Ovary (tissue), 9 donors: Measurements from ENCODE around the gene KIZ. TPM values are rescaled to one million over a fixed set of nuclear protein-coding genes. Genes with fewer than 3 reads are reported as not detected.

Experiments
- DNase-seq, 5 donors: peaks; one replicate each; pipeline ENCODE4 v3.0.0-alpha.2; 2019 to 2020
- H3K27ac ChIP-seq, 2 donors: fragments of 200-600 bp; one replicate each; pipeline versions ENCODE4 v1.5.1 to v1.8.0; 2019 to 2022
- H3K27me3 ChIP-seq: fragments of 200-600 bp; one replicate; pipeline ENCODE4 v1.8.0; 2022
- H3K36me3 ChIP-seq: fragments of 200-600 bp; sonication (generic); one replicate; pipeline ENCODE4 v1.5.1; 2019
- H3K4me1 ChIP-seq: one replicate; pipeline ENCODE4 v1.8.1; 2013; ENCODE audit warnings: mild to moderate bottlenecking, moderate library complexity; ENCODE audit not compliant: insufficient read depth
- H3K4me3 ChIP-seq: fragments of 200-600 bp; sonication (generic); one replicate; pipeline ENCODE4 v1.5.1; 2017
- H3K9me3 ChIP-seq, 2 donors: fragments of 200-600 bp in 1 of 2; sonication (generic) in 1 of 2; one replicate each; pipeline versions ENCODE4 v1.5.1 to v1.8.1; 2013 to 2019; ENCODE audit warnings: mild to moderate bottlenecking in 1 of 2, moderate library complexity in 1 of 2
- EP300 ChIP-seq: sonication (generic); formaldehyde crosslinking; IDR thresholded peaks from one replicate; pipeline ENCODE4 v1.6.1; 2017; ENCODE audit warnings: antibody characterized with exemption
- POLR2A ChIP-seq: fragments of 450-650 bp; IDR thresholded peaks from one replicate; pipeline ENCODE4 v1.6.1; 2017; ENCODE audit warnings: antibody characterized with exemption, mild to moderate bottlenecking, moderate library complexity
- WGBS, 3 donors: extraction: QIAGEN DNeasy Blood & Tissue Kit in 1 of 3; methylation state at CpG; one replicate each; pipeline versions ENCODE4 v1.1.5 to v1.1.7; 2013 to 2017; 5-methylcytosine and 5-hydroxymethylcytosine counted together
- intact Hi-C, 4 donors: fragments of 100-400 bp; cut with DNase I; formaldehyde crosslinking; loops; one replicate each; pipeline versions ENCODE4 v1.11.0 to v1.15.1; 2022 to 2023
- polyA plus RNA-seq, 2 donors: library from polyadenylated mRNA; stranded (reverse); fragments of 200-250 nt in 1 of 2; fragments of 350-450 nt in 1 of 2; fragmentation: Illumina TruSeq in 1 of 2; extraction: RNeasy Lipid Tissue Mini Kit (QIAGEN cat#74804) in 1 of 2; gene quantifications; one replicate each; pipeline ENCODE4 v1.2.3, GENCODE V29; 2013 to 2014
- total RNA-seq, 7 donors: library from RNA; depleted of rRNA in 2 of 7; stranded (reverse); fragments of >200 nt in 2 of 7; fragmentation: NEBNext Ultra II Directional in 3 of 7; extraction: Animal tissue kit (Norgen Biotek cat#: 25700) in 3 of 7; gene quantifications; one replicate each; pipeline versions ENCODE4 v1.1.0 to v1.2.4, GENCODE V29; 2016 to 2023
- TF ChIP-seq, protein P1 (sequence below), 3 donors: fragments of 450-650 bp in 2 of 3; fragments of 200-600 bp in 1 of 3; IDR thresholded peaks; one replicate each; pipeline versions ENCODE4 v1.5.1 to v1.8.0; 2016 to 2022; ENCODE audit warnings: antibody characterized with exemption in 3 of 3, mild to moderate bottlenecking in 1 of 3
- donor health status: DM: no; HTN: no; CAD: no; lungs with moderate emphysema.
- donor health status: DM: no; HTN: no; CAD: no.
- donor health status: Bipolar disorder and iron deficiency.
- donor health status: DM: yes; HTN: yes; CAD: no.
- donor health status: DM: no; HTN: no; CAD: no.
- donor health status: DM: yes; HTN: yes; CAD: no.

KIZ gene
- total and polyA plus RNA-seq, 9 donors: 20.5 to 59.5 (median 42.1) TPM

DNA sequence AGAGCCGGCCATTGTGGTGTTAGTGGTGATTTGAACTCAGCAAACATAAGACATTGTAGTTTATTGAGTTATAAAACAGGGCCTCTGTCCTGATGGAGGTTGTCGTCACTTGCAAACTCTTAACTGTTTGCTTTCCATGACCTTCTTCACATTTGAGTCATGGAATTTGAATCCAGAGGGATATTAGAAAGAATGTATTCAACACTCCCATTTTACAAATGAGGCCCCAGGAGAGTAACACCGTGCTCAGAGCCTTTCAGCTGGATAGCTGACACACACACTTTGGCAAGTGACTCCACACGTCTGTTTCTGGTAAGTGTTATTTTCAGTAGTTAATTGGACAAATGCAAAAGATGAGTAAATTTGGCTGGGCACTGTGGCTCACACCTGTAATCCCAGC, 104.8 kb downstream of the KIZ start:
- Histone ChIP-seq H3K27me3 (no peaks in the 10 kb centered on the region), H3K9me3 (no peaks in the 10 kb centered on the region), H3K27ac (no peak overlapping the region), H3K4me3 (no peak overlapping the region), H3K36me3 (no peaks in the 10 kb centered on the region), H3K4me1 (peaks cover 8% of the 10 kb centered on the region)
- 82 to 85% (median 82%) methylated on average over 4 of the region's 4 CpGs for WGBS, 3 donors
- intact Hi-C loops: loop anchor here in 3 of 4 donors (10.0 kb wide), 2 partner anchors 274 to 366 kb away; no protein-coding TSS in a partner anchor
- DNase-seq: no peak
- no peak for TF ChIP-seq POLR2A
- no peak for TF ChIP-seq EP300
- TF ChIP-seq, protein P1, sequence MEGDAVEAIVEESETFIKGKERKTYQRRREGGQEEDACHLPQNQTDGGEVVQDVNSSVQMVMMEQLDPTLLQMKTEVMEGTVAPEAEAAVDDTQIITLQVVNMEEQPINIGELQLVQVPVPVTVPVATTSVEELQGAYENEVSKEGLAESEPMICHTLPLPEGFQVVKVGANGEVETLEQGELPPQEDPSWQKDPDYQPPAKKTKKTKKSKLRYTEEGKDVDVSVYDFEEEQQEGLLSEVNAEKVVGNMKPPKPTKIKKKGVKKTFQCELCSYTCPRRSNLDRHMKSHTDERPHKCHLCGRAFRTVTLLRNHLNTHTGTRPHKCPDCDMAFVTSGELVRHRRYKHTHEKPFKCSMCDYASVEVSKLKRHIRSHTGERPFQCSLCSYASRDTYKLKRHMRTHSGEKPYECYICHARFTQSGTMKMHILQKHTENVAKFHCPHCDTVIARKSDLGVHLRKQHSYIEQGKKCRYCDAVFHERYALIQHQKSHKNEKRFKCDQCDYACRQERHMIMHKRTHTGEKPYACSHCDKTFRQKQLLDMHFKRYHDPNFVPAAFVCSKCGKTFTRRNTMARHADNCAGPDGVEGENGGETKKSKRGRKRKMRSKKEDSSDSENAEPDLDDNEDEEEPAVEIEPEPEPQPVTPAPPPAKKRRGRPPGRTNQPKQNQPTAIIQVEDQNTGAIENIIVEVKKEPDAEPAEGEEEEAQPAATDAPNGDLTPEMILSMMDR (IDR thresholded peaks at IDR 0.05): no peak

DNA sequence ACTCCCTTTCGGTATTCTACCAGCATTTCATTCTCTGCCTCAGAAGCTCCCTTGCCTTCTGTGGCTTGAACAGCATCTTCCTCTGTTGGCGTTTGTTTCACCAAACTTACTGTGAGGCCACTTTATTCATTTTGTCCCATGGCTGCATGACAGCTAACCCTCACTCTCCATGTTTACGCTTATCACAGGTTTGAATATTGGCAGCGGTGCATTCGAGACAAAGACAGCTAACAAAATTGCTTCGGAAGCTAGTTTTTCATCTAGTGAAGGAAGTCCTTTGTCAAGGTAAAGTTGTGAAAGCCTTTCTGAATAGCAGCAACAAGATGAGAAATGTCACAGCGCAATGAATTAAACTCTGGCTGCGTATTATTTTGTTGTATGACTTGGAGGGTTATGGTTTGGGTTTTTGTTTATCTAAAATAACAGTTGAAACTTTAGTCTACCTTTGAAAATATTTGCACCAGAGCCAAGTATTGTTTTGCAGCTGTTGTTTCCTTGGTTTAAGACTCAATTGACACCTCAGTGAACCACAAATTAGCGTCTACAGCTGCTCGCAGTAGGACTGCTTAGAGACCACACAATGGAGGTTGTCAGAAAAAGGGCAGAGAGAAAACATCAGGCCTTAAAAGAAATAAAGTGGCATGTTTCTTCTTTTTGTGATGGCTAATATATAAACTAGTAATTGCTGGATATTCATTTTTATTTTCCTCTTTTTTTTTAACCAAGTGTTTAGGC, 106.8 kb downstream of the KIZ start:
- intact Hi-C loops: loop anchor here in 3 of 4 donors (10.0 kb wide), 2 partner anchors 272 to 368 kb away; no protein-coding TSS in a partner anchor
- H3K27me3 ChIP-seq: no peaks in the 10 kb centered on the region
- no peak overlapping the region for H3K4me3 ChIP-seq
- WGBS, 3 donors: 86 to 89% (median 87%) methylated on average over 10 of the region's 10 CpGs
- H3K4me1 ChIP-seq: no peaks in the 10 kb centered on the region
- no peak overlapping the region for H3K27ac ChIP-seq
- TF ChIP-seq, protein P1 (IDR thresholded peaks at IDR 0.05): no peak
- TF ChIP-seq POLR2A: no peak
- TF ChIP-seq EP300: no peak
- H3K36me3 ChIP-seq: no peaks in the 10 kb centered on the region
- no peak for DNase-seq
- H3K9me3 ChIP-seq: no peaks in the 10 kb centered on the region

DNA sequence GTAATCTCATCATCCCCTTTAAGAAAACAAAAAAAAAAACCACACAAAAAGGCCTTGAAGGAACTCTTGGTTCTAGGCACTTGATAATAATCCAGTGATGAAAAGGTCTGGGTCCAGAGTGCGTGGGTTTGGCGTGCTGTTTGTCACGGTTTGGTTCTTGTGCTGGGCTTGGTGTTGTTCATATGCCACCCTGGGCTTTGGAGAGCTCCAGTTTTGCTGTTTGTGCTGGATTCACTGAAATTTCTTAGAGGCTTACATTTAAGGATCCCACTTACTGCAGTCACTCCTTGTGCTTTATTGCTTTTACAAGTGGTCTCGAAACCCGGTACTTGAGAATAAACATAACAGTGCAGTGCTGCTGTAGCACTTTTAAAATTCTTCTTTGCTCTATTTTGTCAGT, 108.4 kb downstream of the KIZ start:
- no peak overlapping the region for H3K4me3 ChIP-seq
- H3K27me3 ChIP-seq: no peaks in the 10 kb centered on the region
- no peak for TF ChIP-seq EP300
- no peak for TF ChIP-seq POLR2A
- TF ChIP-seq, protein P1 (IDR thresholded peaks at IDR 0.05): no peak
- H3K4me1 ChIP-seq: no peaks in the 10 kb centered on the region
- WGBS, 3 donors: 91 to 95% (median 93%) methylated on average over 5 of the region's 5 CpGs
- H3K36me3 ChIP-seq: no peaks in the 10 kb centered on the region
- DNase-seq: no peak
- no peak overlapping the region for H3K27ac ChIP-seq
- no peaks in the 10 kb centered on the region for H3K9me3 ChIP-seq
- intact Hi-C loops: loop anchor here in 3 of 4 donors (2.0 to 10.0 kb wide), 3 partner anchors 270 to 370 kb away; no protein-coding TSS in a partner anchor

DNA sequence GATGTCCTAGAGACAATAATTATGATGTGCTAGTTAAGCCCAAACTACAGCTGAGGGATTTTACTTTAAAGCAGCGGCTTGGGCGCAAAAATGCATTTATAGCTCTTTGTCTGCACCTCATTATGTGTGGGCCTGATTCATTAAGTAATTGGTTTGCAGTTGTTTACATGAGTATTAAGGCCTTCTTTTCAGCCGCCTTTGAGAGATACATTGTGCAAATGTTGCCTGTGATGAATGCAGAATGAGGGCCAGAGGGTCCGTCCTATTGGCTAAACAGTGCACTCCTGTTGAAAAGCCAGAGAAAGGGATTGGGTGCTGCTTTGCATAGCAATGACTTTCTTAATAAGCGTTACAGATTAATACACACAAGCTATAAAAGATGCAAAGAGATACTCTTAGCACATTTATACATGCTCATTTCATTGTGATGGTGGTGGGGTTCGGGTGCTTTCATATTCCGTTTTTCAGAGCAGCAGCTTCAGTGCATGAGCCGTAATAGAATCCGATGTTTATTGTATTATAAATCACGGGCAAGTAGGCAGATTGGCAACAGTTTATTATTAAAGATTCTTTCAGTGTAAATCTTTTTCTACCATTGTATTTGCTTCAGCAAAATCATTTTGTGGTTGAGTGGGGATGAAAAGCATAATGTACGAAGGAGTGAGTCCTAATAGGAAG, 109.1 kb downstream of the KIZ start:
- intact Hi-C loops: loop anchor here (2.0 to 10.0 kb wide), 4 partner anchors 270 to 370 kb away; no protein-coding TSS in a partner anchor
- Histone ChIP-seq H3K36me3 (no peaks in the 10 kb centered on the region), H3K27me3 (no peaks in the 10 kb centered on the region), H3K4me1 (no peaks in the 10 kb centered on the region), H3K27ac (no peak overlapping the region), H3K4me3 (no peak overlapping the region), H3K9me3 (no peaks in the 10 kb centered on the region)
- no peak for DNase-seq
- WGBS, 3 donors: 84 to 90% (median 89%) methylated on average over 11 of the region's 11 CpGs
- no peak for TF ChIP-seq EP300
- no peak for TF ChIP-seq POLR2A
- TF ChIP-seq, protein P1 (IDR thresholded peaks at IDR 0.05): no peak
